Fibroblast of villous mesenchyme (primary cell): Measurements from ENCODE around the gene TMCO2. TPM values are rescaled to one million over a fixed set of nuclear protein-coding genes. Genes with fewer than 3 reads are reported as not detected.
A peak's percentile ranks its signal among the peaks of the same experiment; 100 is the strongest.

Experiments
- DNase-seq: peaks from one replicate; pipeline ENCODE4 v3.0.0-alpha.2; 2010; ENCODE audit warnings: low read depth
- H3K4me3 ChIP-seq: 2 replicates; pipeline ENCODE4 v1.5.1; 2011; ENCODE audit warnings: low read depth, mild to moderate bottlenecking, low read length
- total RNA-seq: library from RNA; depleted of rRNA; stranded (reverse); fragments of >200 nt; gene quantifications from 2 replicates; pipeline ENCODE4 v1.2.3, GENCODE V29; 2012
- TF ChIP-seq, protein P1 (sequence below): IDR thresholded peaks from 2 replicates; pipeline ENCODE4 v1.5.1; 2012; ENCODE audit warnings: low read depth, mild to moderate bottlenecking, low read length; ENCODE audit not compliant: insufficient read depth

The TMCO2 gene
- total RNA-seq, 1 donor, result not detected

DNA sequence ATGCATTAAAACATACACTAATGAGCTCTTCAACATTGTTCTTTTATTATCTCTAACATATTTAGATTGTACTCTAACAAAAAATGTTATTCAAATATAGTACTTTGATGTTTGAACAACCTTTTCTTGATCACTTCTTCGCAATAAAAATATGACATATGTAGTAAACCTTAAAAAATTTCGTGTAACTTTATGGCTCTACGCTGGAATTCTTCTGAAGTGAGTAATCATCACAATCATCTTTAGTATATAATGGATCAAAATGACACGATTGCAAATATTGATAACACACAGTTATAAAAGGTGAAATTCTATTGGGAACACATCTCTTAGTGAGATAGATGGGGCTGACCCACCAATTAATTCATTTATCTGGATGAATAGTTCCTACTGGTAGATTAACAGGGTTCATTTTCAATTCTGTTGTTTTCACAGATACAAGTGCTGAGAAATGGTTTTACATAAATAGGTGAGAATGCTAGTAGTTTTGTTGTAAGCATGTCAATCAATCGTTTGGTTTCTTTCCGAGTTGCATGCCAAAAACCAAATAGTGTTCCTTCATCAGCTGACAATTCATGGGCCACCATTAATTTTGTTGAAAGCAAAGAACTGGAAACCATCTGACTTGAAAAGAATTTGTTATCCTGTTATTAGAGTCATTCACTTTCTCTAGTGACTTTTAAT is 8.8 kb downstream of the TMCO2 start:
- DNase-seq, result no peak
- TF ChIP-seq, protein P1, sequence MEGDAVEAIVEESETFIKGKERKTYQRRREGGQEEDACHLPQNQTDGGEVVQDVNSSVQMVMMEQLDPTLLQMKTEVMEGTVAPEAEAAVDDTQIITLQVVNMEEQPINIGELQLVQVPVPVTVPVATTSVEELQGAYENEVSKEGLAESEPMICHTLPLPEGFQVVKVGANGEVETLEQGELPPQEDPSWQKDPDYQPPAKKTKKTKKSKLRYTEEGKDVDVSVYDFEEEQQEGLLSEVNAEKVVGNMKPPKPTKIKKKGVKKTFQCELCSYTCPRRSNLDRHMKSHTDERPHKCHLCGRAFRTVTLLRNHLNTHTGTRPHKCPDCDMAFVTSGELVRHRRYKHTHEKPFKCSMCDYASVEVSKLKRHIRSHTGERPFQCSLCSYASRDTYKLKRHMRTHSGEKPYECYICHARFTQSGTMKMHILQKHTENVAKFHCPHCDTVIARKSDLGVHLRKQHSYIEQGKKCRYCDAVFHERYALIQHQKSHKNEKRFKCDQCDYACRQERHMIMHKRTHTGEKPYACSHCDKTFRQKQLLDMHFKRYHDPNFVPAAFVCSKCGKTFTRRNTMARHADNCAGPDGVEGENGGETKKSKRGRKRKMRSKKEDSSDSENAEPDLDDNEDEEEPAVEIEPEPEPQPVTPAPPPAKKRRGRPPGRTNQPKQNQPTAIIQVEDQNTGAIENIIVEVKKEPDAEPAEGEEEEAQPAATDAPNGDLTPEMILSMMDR, result no peak
- peak overlapping the region; percentile 73 for H3K4me3 ChIP-seq

DNA sequence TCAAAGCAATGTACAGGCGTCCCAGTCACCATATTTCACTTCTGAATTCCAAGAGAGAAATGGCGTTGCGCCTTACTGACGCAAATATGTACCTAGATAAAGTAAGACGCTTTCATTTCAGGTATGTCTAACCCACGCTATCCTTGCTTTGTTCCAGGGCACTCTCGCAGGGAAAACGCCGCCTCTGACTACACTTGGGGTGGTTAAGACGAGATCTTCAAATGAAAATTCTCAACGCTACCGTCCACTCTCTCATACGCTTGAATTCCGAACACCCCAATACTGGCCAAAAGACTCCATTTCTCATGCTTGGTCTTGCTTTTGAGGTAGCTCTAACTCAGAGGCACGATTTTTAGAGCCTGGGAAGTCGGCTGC is 9.6 kb downstream of the TMCO2 start:
- DNase-seq, result no peak
- TF ChIP-seq, protein P1, result no peak

DNA sequence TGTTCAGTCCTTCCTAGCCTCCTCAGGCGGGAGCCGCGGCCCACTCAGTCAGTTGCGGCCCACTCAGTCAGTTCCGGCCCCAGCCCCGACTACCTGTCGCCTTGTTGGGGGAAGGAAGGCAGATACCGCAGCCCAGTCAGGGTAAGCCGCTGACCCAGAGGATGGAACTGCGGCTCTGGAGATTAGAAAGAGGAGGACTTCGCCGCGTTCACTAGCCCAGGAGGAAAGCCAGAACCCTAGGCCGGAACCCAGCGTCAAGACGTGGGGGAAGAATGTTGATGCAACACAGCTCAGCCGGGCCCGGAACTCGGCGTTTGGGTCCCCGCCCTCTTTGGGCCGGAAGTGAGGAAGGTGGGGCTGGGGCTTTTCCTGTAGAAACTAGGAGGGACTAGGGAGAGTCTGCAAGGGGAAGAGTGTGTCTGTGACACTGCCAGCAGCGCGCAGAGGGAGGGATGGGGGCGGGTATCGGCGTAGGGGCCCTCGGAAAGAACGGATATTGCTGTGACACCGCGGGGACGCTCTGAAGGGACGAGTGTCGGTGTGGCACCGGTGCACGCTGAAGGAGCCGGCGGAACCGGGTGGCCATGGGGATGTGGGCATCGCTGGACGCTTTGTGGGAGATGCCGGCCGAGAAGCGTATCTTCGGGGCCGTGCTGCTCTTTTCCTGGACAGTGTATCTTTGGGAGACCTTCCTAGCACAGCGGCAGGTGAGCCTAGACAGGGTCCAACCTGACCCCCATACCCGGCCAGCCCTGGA is 10.1 kb downstream of the TMCO2 start, which contains the start of gene ZMPSTE24:
Gene ZMPSTE24, plus strand, starts transcription at position 549 of the 757 bp plus-strand sequence. Its CDS starts 36 bp downstream, at position 585.
- TF ChIP-seq, protein P1, result no peak
- DNase-seq, result peak; percentile 99
- peak within 1 kb of the TSS; percentile 73 for H3K4me3 ChIP-seq

More for the DNA sequence above, 9.6 kb downstream of the TMCO2 start:
- H3K4me3 ChIP-seq, result peak overlapping the region; percentile 73

DNA sequence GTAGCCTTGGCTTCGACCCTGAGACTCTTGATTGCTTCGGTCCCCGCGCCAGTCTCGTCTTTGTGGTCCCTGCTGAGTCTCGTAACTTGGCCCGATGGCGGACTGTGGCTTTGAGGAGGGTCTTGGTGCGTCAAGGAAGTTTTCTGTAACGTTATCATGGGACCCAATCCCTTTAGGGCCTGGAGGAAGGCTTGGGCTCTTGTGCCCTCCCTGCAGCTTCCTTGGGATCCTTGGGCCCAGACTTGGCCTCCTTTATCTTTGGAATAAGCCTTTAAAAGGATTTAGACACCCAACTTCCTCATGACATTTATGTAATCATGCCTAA is 10.7 kb downstream of the TMCO2 start:
- peak overlapping the region; percentile 73 for H3K4me3 ChIP-seq
- peak; percentile 68 for DNase-seq
- TF ChIP-seq, protein P1, result no peak

DNA sequence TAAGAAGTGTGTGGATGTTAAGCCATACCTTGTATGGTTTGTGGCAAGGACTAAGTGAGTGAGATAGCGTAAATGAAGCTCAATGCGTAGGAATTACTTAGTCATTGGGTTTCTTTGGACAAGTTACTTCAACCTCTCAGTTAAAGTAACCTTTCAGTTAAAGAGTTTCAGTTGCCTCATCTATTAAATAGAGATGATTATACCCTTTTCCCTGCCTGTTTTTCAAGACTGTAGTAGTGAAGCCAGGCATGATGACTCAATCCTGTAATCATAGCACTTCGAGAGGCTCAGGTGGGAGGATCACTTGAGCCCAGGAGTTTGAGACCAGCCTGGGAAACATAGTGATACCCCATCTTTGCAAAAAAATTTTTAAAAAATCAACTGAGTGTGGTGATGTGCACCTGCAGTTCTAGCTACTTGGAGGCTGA is 16.6 kb downstream of the TMCO2 start:
- DNase-seq, result no peak
- no peak overlapping the region for H3K4me3 ChIP-seq
- TF ChIP-seq, protein P1, result no peak

DNA sequence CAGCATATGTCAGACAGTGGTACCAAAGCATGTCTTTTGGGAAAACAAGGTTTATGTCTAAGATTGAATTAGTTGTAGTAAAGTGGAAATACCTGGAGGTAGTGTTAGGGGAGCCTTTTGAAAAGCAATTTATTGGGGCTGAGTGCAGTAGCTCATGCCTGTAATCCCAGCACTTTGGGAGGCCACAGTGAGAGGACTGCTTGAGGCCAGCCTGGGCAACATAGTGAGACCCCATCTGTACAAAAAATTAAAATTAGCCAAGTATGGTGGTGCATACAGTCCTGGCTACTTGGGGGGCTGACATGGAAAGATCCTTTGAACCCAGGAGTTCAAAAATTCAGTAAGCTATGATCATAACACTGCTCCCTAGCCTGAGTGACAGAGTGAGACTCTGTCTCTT is 17.6 kb downstream of the TMCO2 start:
- no peak for DNase-seq
- no peak overlapping the region for H3K4me3 ChIP-seq
- TF ChIP-seq, protein P1, result no peak
